ENCODE results near the gene ZNF343.
"Not testable (repeated sequence)": the region's sequence is repeated elsewhere in the genome, so short reads cannot be mapped to it uniquely, and the experiment has no call there.

ZNF343 gene

GRCh38 chr20:2521369-2522305 lies 12.9 kb upstream of the ZNF343 start:
- no peak for FAIRE-seq

GRCh38 chr20:2520617-2521016 lies 11.9 kb upstream of the ZNF343 start:
- no peak for FAIRE-seq
- DNase-seq (ENCODE audit: insufficient read length, low spot score), result no peak

More at GRCh38 chr20:2521369-2522305, 12.9 kb upstream of the ZNF343 start:
- no peak for DNase-seq (ENCODE audit: insufficient read length, low spot score)

GRCh38 chr20:2519115-2519809 lies 10.5 kb upstream of the ZNF343 start:
- no peak for DNase-seq (ENCODE audit: insufficient read length, low spot score)
- FAIRE-seq, result no peak

- no peak for DNase-seq (ENCODE audit: insufficient read length, low spot score)
- no peak for FAIRE-seq
Measured at GRCh38 chr20:2518558-2518957, 9.8 kb upstream of the ZNF343 start.

- no peak for DNase-seq (ENCODE audit: insufficient read length, low spot score)
- no peak for FAIRE-seq
Measured at GRCh38 chr20:2518096-2518495, 9.4 kb upstream of the ZNF343 start.

GRCh38 chr20:2516399-2516798 lies 7.7 kb upstream of the ZNF343 start:
- FAIRE-seq, result no peak
- DNase-seq (ENCODE audit: insufficient read length, low spot score), result no peak

GRCh38 chr20:2515203-2515602 lies 6.5 kb upstream of the ZNF343 start:
- no peak for FAIRE-seq
- no peak for DNase-seq (ENCODE audit: insufficient read length, low spot score)

GRCh38 chr20:2509794-2510193 lies 1.1 kb upstream of the ZNF343 start:
- FAIRE-seq (no peak), DNase-seq (ENCODE audit: insufficient read length, low spot score) (no peak)

- FAIRE-seq, result no peak
- DNase-seq (ENCODE audit: insufficient read length, low spot score), result no peak
Measured at GRCh38 chr20:2509468-2509781, 710 bp upstream of the ZNF343 start.

GRCh38 chr20:2507875-2508630 lies 662 bp downstream of the ZNF343 start:
- DNase-seq (ENCODE audit: insufficient read length, low spot score), result no peak
- no peak for FAIRE-seq

GRCh38 chr20:2507464-2507863 lies 1.3 kb downstream of the ZNF343 start:
- FAIRE-seq (no peak), DNase-seq (ENCODE audit: insufficient read length, low spot score) (no peak)

GRCh38 chr20:2506426-2506825 lies 2.3 kb downstream of the ZNF343 start:
- FAIRE-seq; DNase-seq (ENCODE audit: insufficient read length, low spot score): not testable (repeated sequence)

- not testable (repeated sequence) for DNase-seq (ENCODE audit: insufficient read length, low spot score); FAIRE-seq
Measured at GRCh38 chr20:2504803-2505202, 3.9 kb downstream of the ZNF343 start.

GRCh38 chr20:2502808-2503384 lies 5.8 kb downstream of the ZNF343 start:
- FAIRE-seq, result not testable (repeated sequence)

GRCh38 chr20:2485661-2486060 lies 23.1 kb downstream of the ZNF343 start:
- DNase-seq (ENCODE audit: insufficient read length, low spot score), result no peak

More at GRCh38 chr20:2502808-2503384, 5.8 kb downstream of the ZNF343 start:
- not testable (repeated sequence) for DNase-seq (ENCODE audit: insufficient read length, low spot score)

GRCh38 chr20:2485080-2485479 lies 23.6 kb downstream of the ZNF343 start:
- DNase-seq (ENCODE audit: insufficient read length, low spot score), result no peak
- FAIRE-seq, result no peak

More at GRCh38 chr20:2485661-2486060, 23.1 kb downstream of the ZNF343 start:
- FAIRE-seq, result no peak

GRCh38 chr20:2483504-2483903 lies 25.2 kb downstream of the ZNF343 start:
- no peak for FAIRE-seq
- no peak for DNase-seq (ENCODE audit: insufficient read length, low spot score)

- no peak for FAIRE-seq
- no peak for DNase-seq (ENCODE audit: insufficient read length, low spot score)
Measured at GRCh38 chr20:2480381-2480780, 28.3 kb downstream of the ZNF343 start.

- DNase-seq (ENCODE audit: insufficient read length, low spot score) (no peak), FAIRE-seq (peak; percentile 20)
Measured at GRCh38 chr20:2476742-2477615, 31.7 kb downstream of the ZNF343 start.

All from HTR-8/SVneo (cell line).